ENCODE data around the gene PRKCA. TPM values are rescaled to one million over a fixed set of nuclear protein-coding genes. Genes with fewer than 3 reads are reported as not detected.

PRKCA gene
- total RNA-seq, 2 donors from 2014 or later, result 8.3 to 26.5 TPM

DNA sequence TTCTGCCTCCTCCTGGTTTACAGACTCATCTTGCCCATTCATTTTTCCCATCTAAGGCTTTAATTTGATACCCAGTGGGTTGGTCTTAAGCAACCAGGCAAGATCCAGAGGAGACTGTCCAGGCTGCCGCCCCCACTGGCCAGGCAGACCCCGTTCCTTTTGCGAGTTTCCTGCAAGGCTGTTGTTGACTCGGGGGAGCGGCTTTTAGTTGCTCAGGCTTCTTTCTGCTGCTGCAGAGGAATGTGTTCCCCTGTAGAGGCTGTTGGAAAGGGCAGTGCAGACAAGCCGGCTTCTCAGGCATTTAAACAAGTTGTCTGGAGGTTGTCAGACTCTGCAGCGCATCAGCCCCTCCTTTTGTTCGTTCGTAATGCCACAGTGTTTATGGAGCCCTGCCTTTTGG, 231.2 kb downstream of the PRKCA start:
- DNase-seq (ENCODE audit: low spot score), result peak; percentile 15
- H3K9me3 ChIP-seq, result no peaks in the 10 kb centered on the region
- intact Hi-C loops (cut with DNase I), result loop anchor here (5.0 kb wide), 2 partner anchors 34 to 101 kb away; no protein-coding TSS in a partner anchor
- H3K4me3 ChIP-seq, result no peak overlapping the region
- no peaks in the 10 kb centered on the region for H3K27me3 ChIP-seq (replicated peaks; ENCODE audit: insufficient read depth)
- H3K27ac ChIP-seq, result peak overlapping the region; percentile 12 to 27
- TF ChIP-seq, protein P1, sequence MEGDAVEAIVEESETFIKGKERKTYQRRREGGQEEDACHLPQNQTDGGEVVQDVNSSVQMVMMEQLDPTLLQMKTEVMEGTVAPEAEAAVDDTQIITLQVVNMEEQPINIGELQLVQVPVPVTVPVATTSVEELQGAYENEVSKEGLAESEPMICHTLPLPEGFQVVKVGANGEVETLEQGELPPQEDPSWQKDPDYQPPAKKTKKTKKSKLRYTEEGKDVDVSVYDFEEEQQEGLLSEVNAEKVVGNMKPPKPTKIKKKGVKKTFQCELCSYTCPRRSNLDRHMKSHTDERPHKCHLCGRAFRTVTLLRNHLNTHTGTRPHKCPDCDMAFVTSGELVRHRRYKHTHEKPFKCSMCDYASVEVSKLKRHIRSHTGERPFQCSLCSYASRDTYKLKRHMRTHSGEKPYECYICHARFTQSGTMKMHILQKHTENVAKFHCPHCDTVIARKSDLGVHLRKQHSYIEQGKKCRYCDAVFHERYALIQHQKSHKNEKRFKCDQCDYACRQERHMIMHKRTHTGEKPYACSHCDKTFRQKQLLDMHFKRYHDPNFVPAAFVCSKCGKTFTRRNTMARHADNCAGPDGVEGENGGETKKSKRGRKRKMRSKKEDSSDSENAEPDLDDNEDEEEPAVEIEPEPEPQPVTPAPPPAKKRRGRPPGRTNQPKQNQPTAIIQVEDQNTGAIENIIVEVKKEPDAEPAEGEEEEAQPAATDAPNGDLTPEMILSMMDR (IDR thresholded peaks at IDR 0.05), result peak in 1 of 4 experiments; percentile 6
- TF ChIP-seq POLR2A (IDR thresholded peaks at IDR 0.05), result no peak
- TF ChIP-seq POLR2AphosphoS5 (IDR thresholded peaks at IDR 0.05), result no peak
- H3K4me1 ChIP-seq (replicated peaks), result no peaks in the 10 kb centered on the region
- 17% methylated on average over 9 of the region's 9 CpGs for WGBS
- no peaks in the 10 kb centered on the region for H3K36me3 ChIP-seq

GRCh38 chr17:66533986-66534385, 231.6 kb downstream of the PRKCA start:
- H3K4me1 ChIP-seq (replicated peaks), result no peaks in the 10 kb centered on the region
- H3K27ac ChIP-seq, result peak overlapping the region in 1 of 2 donors; percentile 27
- no peaks in the 10 kb centered on the region for H3K27me3 ChIP-seq (replicated peaks; ENCODE audit: insufficient read depth)
- DNase-seq (ENCODE audit: low spot score), result no peak
- WGBS, result 36% methylated on average over 5 of the region's 5 CpGs
- intact Hi-C loops (cut with DNase I), result loop anchor here (5.0 kb wide), 2 partner anchors 33 to 102 kb away; no protein-coding TSS in a partner anchor
- H3K4me3 ChIP-seq, result no peak overlapping the region
- TF ChIP-seq POLR2A (IDR thresholded peaks at IDR 0.05) (no peak), POLR2AphosphoS5 (IDR thresholded peaks at IDR 0.05) (no peak)
- TF ChIP-seq, protein P1 (IDR thresholded peaks at IDR 0.05), result no peak
- no peaks in the 10 kb centered on the region for H3K36me3 ChIP-seq
- no peaks in the 10 kb centered on the region for H3K9me3 ChIP-seq

DNA sequence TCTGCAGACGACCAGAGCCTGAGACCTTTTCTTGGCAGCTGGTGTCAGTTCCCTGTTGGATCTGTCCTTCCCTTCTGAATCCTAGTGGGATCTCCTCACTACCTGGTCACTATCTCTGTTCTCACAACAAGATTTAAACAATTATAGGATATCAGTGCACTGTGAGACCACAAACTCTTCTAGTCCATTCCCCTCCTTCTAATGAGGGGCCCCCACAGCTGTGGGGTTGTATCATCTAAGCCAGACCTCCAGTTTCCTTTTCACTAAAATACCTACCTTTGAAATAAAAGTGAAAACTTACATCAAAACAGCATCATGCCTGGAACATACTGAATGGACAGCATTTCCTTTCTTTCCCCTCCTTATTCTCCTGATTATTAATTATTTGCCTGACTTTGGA, 233.2 kb downstream of the PRKCA start:
- Histone ChIP-seq H3K9me3 (no peaks in the 10 kb centered on the region), H3K36me3 (no peaks in the 10 kb centered on the region), H3K4me1 (replicated peaks) (no peaks in the 10 kb centered on the region), H3K4me3 (no peak overlapping the region), H3K27me3 (replicated peaks; ENCODE audit: insufficient read depth) (no peaks in the 10 kb centered on the region), H3K27ac (no peak overlapping the region)
- WGBS, result 67% methylated on average over 1 of the region's 1 CpG
- TF ChIP-seq POLR2A (IDR thresholded peaks at IDR 0.05) (no peak), POLR2AphosphoS5 (IDR thresholded peaks at IDR 0.05) (no peak)
- TF ChIP-seq, protein P1 (IDR thresholded peaks at IDR 0.05), result no peak
- no peak for DNase-seq (ENCODE audit: low spot score)
- intact Hi-C loops (cut with DNase I), result no loop called here

- 81% methylated on average over 5 of the region's 5 CpGs for WGBS
- H3K4me1 ChIP-seq (replicated peaks), result no peaks in the 10 kb centered on the region
Measured at GRCh38 chr17:66537502-66537901, 235.1 kb downstream of the PRKCA start.

DNA sequence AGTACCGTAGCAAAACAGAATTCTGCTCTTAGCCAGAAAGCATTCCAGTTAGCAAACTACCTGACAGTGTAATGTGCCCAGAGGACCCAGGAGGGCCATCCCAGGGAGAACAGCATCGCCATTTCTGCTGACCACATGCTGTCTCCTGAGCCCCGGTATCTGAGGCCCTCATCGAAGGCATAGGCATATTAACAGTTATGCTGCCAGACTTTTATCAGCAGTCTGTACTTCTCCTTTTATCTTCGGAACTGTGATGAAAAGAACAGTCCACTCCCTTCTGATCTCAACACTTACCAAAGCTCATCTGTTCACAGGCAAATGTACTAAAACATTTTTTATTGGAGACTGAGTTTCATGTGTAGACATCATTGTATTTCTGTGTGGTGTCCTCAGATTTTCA, 236.4 kb downstream of the PRKCA start:
- no peaks in the 10 kb centered on the region for H3K36me3 ChIP-seq
- TF ChIP-seq POLR2AphosphoS5 (IDR thresholded peaks at IDR 0.05) (no peak), POLR2A (IDR thresholded peaks at IDR 0.05) (no peak)
- TF ChIP-seq, protein P1 (IDR thresholded peaks at IDR 0.05), result no peak
- intact Hi-C loops (cut with DNase I), result no loop called here
- no peaks in the 10 kb centered on the region for H3K27me3 ChIP-seq (replicated peaks; ENCODE audit: insufficient read depth)
- DNase-seq (ENCODE audit: low spot score), result no peak
- 50% methylated on average over 5 of the region's 5 CpGs for WGBS
- H3K27ac ChIP-seq, result no peak overlapping the region
- no peaks in the 10 kb centered on the region for H3K4me1 ChIP-seq (replicated peaks)
- no peaks in the 10 kb centered on the region for H3K9me3 ChIP-seq
- no peak overlapping the region for H3K4me3 ChIP-seq

More at GRCh38 chr17:66537502-66537901, 235.1 kb downstream of the PRKCA start:
- Histone ChIP-seq H3K27me3 (replicated peaks; ENCODE audit: insufficient read depth) (no peaks in the 10 kb centered on the region), H3K4me3 (no peak overlapping the region), H3K9me3 (no peaks in the 10 kb centered on the region), H3K36me3 (no peaks in the 10 kb centered on the region), H3K27ac (no peak overlapping the region)
- intact Hi-C loops (cut with DNase I), result no loop called here
- TF ChIP-seq POLR2AphosphoS5 (IDR thresholded peaks at IDR 0.05) (no peak), POLR2A (IDR thresholded peaks at IDR 0.05) (no peak)
- TF ChIP-seq, protein P1 (IDR thresholded peaks at IDR 0.05), result no peak
- DNase-seq (ENCODE audit: low spot score), result no peak

All from prostate gland (tissue), 2 donors.